GM21390 (cell line): ENCODE measurements around the gene KRT1.

Experiments used
- ATAC-seq: cut with Tn5 transposase; IDR thresholded peaks from one replicate; pipeline ENCODE4 v1.9.1; 2021; ENCODE audit not compliant: unreplicated experiment

The KRT1 gene

GRCh38 chr12:52662918-52663229 lies 17.3 kb downstream of the KRT1 start:
- no peak for ATAC-seq

GRCh38 chr12:52662093-52662917 lies 17.9 kb downstream of the KRT1 start:
- no peak for ATAC-seq

GRCh38 chr12:52661668-52662067 lies 18.5 kb downstream of the KRT1 start:
- no peak for ATAC-seq

DNA sequence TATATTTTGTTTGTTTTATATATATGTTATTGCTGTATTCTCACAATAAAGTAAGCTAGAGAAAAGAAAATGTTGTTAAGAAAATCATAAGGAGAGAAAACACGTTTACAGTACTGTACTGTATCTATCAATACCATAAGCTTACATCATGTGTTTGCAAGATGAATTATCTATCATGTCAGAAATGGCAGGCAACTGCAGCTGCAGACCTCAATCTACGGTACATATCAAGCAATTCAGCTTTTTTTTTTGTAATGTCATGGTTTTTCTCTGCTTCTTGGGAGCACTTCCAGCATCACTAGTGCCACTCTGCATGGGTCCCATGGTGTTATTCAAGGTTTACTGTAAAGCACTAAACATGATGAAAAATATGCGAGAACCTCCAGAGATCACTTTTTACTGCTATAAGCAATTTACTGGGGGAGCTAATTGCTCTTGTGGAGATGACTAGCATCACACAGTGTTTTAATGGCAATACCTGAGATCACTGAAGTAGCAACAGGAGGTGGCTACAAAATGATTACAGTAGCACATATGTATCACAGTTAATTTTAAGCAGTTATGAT lies 19.2 kb downstream of the KRT1 start:
- ATAC-seq, result no peak

- ATAC-seq, result no peak
Observed at GRCh38 chr12:52659951-52660350, 20.3 kb downstream of the KRT1 start.

- ATAC-seq, result no peak
Observed at GRCh38 chr12:52659395-52659794, 20.8 kb downstream of the KRT1 start.

GRCh38 chr12:52658196-52658595 lies 22.0 kb downstream of the KRT1 start:
- no peak for ATAC-seq

DNA sequence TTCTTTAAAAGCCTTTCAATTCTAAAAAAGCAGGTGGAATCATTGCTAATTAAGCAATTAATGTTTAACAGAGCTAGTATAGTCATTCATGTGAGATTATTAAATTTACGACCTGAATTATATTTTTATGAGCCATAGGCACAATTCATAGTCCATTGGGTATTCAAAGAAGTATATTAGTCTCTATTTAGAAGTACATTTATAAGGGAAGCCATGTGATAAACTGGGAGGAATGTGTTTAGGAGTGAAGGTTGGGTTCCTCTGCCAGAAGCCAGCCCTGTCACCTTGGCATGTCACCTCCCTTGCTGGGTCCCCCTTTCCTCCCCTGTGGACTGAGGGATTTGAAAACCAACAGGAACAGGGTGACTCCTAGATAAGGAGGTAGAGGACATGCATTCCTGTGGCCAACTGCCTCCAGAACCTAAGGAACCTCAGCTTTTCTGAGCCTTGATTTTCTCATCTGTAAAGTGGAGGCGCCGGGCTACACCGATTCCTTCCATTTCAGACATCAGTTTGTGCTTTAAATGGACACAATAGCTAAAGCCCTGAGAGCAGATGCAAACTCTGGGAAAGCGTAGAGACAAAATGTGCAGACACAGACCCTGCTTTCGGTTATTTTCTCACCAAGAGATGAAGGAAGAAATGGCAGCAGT lies 22.8 kb downstream of the KRT1 start:
- ATAC-seq, result no peak

DNA sequence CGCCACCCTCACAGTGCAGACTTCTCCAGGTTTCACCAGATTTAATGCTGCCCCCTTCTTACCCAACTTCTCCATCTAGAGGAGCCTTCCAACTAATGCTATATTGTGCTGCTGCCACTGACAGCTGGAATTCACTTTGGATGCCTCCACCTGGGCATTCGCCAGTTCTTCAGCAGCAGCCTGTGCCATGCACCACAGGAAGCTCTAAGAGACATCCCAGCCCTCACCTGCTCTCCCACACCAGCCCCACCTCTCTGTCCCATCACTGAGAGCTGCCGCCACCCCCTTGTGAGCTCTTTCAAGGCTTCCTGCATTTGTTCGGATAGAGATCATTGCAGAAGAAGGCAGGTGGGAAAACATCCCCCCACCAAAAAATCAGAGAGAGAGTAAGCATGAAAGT lies 23.6 kb downstream of the KRT1 start:
- ATAC-seq, result no peak

DNA sequence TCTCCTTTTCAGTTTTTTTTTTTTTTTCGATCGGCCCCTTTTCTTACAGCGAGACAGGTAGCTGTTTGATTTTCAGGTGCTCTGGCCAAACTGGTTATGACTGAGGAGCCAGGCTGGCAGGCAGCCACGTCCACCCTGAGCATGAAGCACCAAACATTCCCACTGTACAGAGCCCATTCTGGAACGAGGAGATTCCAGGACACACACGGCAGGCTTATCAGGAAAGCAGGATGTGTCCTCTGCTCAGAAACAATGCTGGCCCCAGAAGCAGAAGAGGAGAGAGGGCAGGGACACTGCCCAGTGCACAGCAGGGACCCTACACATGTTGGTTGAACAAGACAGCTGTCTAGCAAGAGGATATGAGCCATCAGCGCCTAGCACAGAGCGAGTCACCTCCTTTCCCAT lies 24.5 kb downstream of the KRT1 start:
- no peak for ATAC-seq

DNA sequence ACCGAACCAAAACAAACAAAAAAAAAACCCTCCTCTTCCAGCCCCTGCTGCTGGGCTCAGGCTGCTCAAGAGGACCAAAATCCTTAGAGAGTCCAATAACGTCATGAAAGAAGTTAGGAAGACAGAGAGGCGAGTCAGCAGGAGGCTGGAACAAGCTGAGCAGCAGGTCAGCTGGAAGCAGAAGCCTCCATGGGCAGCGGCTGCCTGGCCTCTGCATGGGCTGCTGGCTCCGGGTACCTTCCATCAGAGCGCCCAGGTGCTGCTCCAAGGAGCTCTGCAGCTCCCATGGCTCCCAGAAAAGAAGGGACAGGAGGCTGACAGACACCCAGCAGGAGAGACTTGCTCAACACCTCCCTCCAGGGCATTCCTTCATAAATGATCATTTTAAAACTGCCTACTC lies 25.0 kb downstream of the KRT1 start:
- no peak for ATAC-seq

DNA sequence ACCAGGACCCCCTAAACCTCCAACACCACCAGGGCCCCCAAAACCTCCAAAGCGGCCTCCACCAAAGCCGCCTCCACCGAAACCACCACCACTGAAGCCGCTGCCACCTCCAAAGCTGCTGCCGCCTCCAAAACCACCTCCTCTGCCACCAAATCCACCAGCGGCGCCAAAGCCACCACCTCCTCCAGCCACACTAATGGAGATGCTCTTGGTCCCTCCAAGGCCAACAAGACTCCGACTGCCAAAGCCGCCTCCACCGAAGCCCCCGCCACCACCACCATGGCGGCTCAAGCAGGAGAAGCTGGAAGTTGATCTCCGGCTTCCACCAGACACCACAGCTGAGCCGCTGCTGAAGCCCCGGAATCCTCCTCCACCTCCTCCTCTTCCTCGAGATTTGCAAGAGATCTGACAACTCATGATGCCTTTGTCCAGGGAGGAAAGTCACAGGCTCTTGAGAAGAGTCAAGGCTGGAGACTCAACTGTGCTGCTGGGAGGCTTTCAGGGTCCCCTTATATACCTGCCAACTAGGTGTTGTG lies 28.4 kb downstream of the KRT1 start, which contains the start of gene KRT2:
Gene KRT2 (minus strand): TSS at position 486 of the 536 bp plus-strand sequence. CDS start 69 bp downstream, at position 417.
- ATAC-seq, result no peak

DNA sequence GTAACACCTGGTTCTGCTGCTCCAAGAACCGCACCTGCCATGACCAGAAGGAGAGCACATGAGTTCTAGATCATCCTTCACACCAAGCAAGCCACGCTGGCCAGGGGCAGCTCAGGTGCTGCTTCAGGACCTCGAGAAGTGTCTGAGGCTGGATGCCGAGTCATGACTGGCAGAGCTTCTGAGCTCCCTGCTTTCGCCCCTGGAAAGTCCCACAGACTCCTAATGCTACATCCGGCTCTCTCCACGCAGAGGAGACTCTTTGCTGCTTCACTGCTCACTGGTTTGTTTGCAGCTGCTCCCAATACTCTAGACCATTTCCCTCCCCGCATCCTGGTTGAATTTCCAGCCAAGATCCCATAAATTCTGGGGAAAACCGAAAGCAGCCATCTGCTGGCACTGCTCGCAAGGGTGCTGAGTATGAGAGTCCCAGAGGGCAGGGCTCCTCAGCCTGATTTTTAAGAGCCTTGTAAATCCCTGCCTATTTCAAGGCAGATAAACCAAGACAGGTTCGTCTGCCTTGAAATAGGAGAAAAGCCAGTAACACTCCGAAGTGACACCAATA lies 29.6 kb downstream of the KRT1 start:
- no peak for ATAC-seq

GRCh38 chr12:52649066-52649465 lies 31.1 kb downstream of the KRT1 start:
- no peak for ATAC-seq

DNA sequence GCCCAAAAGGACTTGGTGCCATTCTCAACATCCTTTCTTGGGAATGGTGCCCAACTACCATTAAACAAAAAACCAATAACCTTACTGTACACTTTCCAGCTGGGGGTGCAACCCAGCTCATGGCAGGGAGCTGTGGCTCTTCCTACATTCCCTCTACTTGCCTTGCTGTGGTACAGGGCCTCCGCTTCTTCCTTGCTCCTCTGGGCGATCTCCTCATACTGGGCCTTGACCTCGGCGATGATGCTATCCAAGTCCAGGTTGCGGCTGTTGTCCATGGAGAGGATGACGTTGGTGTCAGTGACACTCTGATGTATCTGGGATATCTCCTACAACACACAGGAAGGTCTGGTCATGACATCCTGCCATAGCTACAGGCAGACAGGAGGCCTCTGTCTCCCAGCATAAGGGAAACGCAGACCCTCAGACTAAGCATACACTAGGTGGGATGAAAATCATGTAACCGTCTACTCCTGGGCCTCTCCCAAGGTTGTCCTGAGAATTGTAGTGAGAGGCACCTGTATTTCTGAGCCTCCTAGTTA lies 32.1 kb downstream of the KRT1 start:
- ATAC-seq, result no peak

GRCh38 chr12:52647601-52648000 lies 32.6 kb downstream of the KRT1 start:
- no peak for ATAC-seq

DNA sequence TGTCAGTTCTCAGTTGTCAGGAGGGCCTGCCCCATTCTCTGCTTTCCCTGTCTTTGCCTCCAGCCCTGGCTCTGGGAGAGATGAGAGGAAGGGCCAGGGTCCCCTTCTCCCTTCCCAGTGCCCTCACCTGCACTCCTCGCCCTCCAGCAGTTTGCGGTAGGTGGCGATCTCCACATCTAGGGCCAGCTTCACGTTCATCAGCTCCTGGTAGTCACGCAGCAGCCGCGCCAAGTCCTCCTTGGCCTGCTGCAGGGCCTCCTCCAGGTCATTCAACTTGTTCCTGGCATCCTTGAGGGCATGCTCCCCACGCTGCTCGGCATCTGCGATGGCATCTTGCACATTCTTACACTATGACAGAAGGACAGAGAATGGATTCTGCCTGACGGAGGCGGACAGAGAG lies 33.6 kb downstream of the KRT1 start:
- ATAC-seq, result no peak

GRCh38 chr12:52645982-52646381 lies 34.2 kb downstream of the KRT1 start:
- ATAC-seq, result no peak

- no peak for ATAC-seq
Observed at GRCh38 chr12:52645120-52645761, 35.0 kb downstream of the KRT1 start.

- no peak for ATAC-seq
Observed at GRCh38 chr12:52644078-52644415, 36.2 kb downstream of the KRT1 start.
